H1 (cell line): ENCODE measurements around the gene ASCC3.

ENCODE experiments used
- BRCA1 ChIP-seq: IDR thresholded peaks from 2 replicates; pipeline ENCODE4 v1.6.1; 2012; ENCODE audit warnings: low read depth, low read length, improper control_type of control experiment
- CTCF ChIP-seq, 3 experiments: IDR thresholded peaks; 1 replicate in 2 of 3; 2 replicates in 1 of 3; pipeline versions ENCODE4 v1.5.1 to v1.6.1; 2011; ENCODE audit warnings: low read length in 3 of 3, mild to moderate bottlenecking in 3 of 3, inconsistent platforms in 2 of 3, low read depth in 1 of 3, moderate library complexity in 1 of 3; ENCODE audit not compliant: insufficient read depth in 1 of 3; ENCODE audit errors: control extremely low read depth in 1 of 3
- EGR1 ChIP-seq: IDR thresholded peaks from 2 replicates; pipeline ENCODE4 v1.6.1; 2011; ENCODE audit warnings: low read depth, low read length, borderline replicate concordance
- EP300 ChIP-seq, 2 experiments: IDR thresholded peaks; 1 replicate in 1 of 2; 2 replicates in 1 of 2; pipeline ENCODE4 v1.6.1; 2011 to 2012; ENCODE audit warnings: low read depth in 2 of 2, low read length in 2 of 2, mild to moderate bottlenecking in 2 of 2, borderline replicate concordance in 1 of 2, inconsistent platforms in 1 of 2, moderate library complexity in 1 of 2
- EZH2 ChIP-seq: fragments of 200-600 bp; sonication (generic); IDR thresholded peaks from 2 replicates; pipeline ENCODE4 v1.7.1; 2012; ENCODE audit warnings: low read depth, mild to moderate bottlenecking, moderate library complexity, low read length, inconsistent platforms; ENCODE audit not compliant: severe bottlenecking
- HDAC2 ChIP-seq, 2 experiments: fragments of 300-600 bp in 1 of 2; sonication (generic) in 1 of 2; IDR thresholded peaks; 2 replicates each; pipeline ENCODE4 v1.6.1; 2011 to 2012; ENCODE audit warnings: low read depth in 2 of 2, low read length in 2 of 2, mild to moderate bottlenecking in 2 of 2, moderate library complexity in 2 of 2, borderline replicate concordance in 1 of 2, inconsistent platforms in 1 of 2
- KDM1A ChIP-seq: fragments of 200-600, 300-600 bp; sonication (generic); IDR thresholded peaks from 2 replicates; pipeline ENCODE4 v1.7.1; 2016; ENCODE audit warnings: mild to moderate bottlenecking, low read length, borderline replicate concordance
- KDM5A ChIP-seq: fragments of 200-600 bp; IDR thresholded peaks from 2 replicates; pipeline ENCODE4 v1.7.1; 2012; ENCODE audit warnings: mild to moderate bottlenecking, low read length, inconsistent platforms, mixed read lengths
- MAX ChIP-seq: IDR thresholded peaks from 2 replicates; pipeline ENCODE4 v1.6.1; 2012; ENCODE audit warnings: inconsistent platforms
- POLR2A ChIP-seq, 2 experiments: IDR thresholded peaks; 1 replicate in 1 of 2; 2 replicates in 1 of 2; pipeline ENCODE4 v1.6.1; 2011; ENCODE audit warnings: low read depth in 2 of 2, low read length in 2 of 2, mild to moderate bottlenecking in 2 of 2; ENCODE audit errors: control extremely low read depth in 1 of 2
- POU5F1 ChIP-seq: IDR thresholded peaks from 2 replicates; pipeline ENCODE4 v1.6.1; 2011; ENCODE audit warnings: low read depth, mild to moderate bottlenecking, low read length, moderate library complexity
- USF2 ChIP-seq: IDR thresholded peaks from 2 replicates; pipeline ENCODE4 v1.6.1; 2011; ENCODE audit warnings: low read length, improper control_type of control experiment
- ZNF274 ChIP-seq: IDR thresholded peaks from 2 replicates; pipeline ENCODE4 v1.7.0; 2012; ENCODE audit warnings: low read length, borderline replicate concordance; ENCODE audit errors: extremely low read depth

GRCh38 chr6:100614933-100615332 is 266.2 kb downstream of the ASCC3 start:
- TF ChIP-seq POLR2A (IDR thresholded peaks at IDR 0.05; ENCODE audit: control extremely low read depth in 1 of 2, low read depth in 2 of 2, low read length in 2 of 2) (no peak), CTCF (IDR thresholded peaks at IDR 0.05; ENCODE audit: control extremely low read depth in 1 of 3, insufficient read depth in 1 of 3, low read depth in 1 of 3, low read length in 3 of 3) (no peak), EGR1 (no peak), HDAC2 (IDR thresholded peaks at IDR 0.05; ENCODE audit: borderline replicate concordance in 1 of 2, low read depth in 2 of 2, low read length in 2 of 2) (no peak), ZNF274 (no peak), BRCA1 (no peak), USF2 (no peak), EZH2 (no peak), KDM5A (no peak), MAX (no peak), EP300 (IDR thresholded peaks at IDR 0.05; ENCODE audit: borderline replicate concordance in 1 of 2, low read depth in 2 of 2, low read length in 2 of 2) (no peak), KDM1A (no peak), POU5F1 (no peak)
